CD4-positive, alpha-beta T cell treated with Interleukin-4 for 1 hour (primary cell): Measurements from ENCODE around the gene ZBTB5.
"Not testable (repeated sequence)": the region's sequence is repeated elsewhere in the genome, so short reads cannot be mapped to it uniquely, and the experiment has no call there.

Source experiments
- DNase-seq, 2 donors: peaks; one replicate each; pipeline ENCODE4 v3.0.0-alpha.2; 2020 to 2022

The ZBTB5 gene

GRCh38 chr9:37486256-37486615, 21.0 kb upstream of the ZBTB5 start:
- no peak for DNase-seq

- peak; percentile 96 to 97 for DNase-seq
Observed at GRCh38 chr9:37485389-37486255, 20.4 kb upstream of the ZBTB5 start, which contains the start of gene POLR1E. Gene POLR1E (plus strand): TSS chr9:37485948. CDS start chr9:37486048, 100 bp downstream.

GRCh38 chr9:37480759-37481158, 15.5 kb upstream of the ZBTB5 start:
- no peak for DNase-seq

- DNase-seq, result not testable (repeated sequence)
Observed at GRCh38 chr9:37477987-37478619, 12.9 kb upstream of the ZBTB5 start.

GRCh38 chr9:37477443-37477842, 12.2 kb upstream of the ZBTB5 start:
- DNase-seq, result not testable (repeated sequence)

- DNase-seq, result no peak
Observed at GRCh38 chr9:37476930-37477329, 11.7 kb upstream of the ZBTB5 start.

- DNase-seq, result no peak
Observed at GRCh38 chr9:37474438-37474837, 9.2 kb upstream of the ZBTB5 start.

GRCh38 chr9:37473982-37474381, 8.7 kb upstream of the ZBTB5 start:
- DNase-seq, result not testable (repeated sequence)

GRCh38 chr9:37471942-37472684, 6.9 kb upstream of the ZBTB5 start:
- DNase-seq, result no peak

GRCh38 chr9:37468620-37469019, 3.4 kb upstream of the ZBTB5 start:
- no peak for DNase-seq

- DNase-seq, result not testable (repeated sequence)
Observed at GRCh38 chr9:37467530-37467929, 2.3 kb upstream of the ZBTB5 start.

GRCh38 chr9:37466037-37466709, 923 bp upstream of the ZBTB5 start:
- peak; percentile 17 to 18 for DNase-seq

GRCh38 chr9:37464426-37465248, 613 bp downstream of the ZBTB5 start:
- peak; percentile 78 for DNase-seq

GRCh38 chr9:37464006-37464405, 1.2 kb downstream of the ZBTB5 start:
- no peak for DNase-seq

GRCh38 chr9:37456817-37457216, 8.4 kb downstream of the ZBTB5 start:
- DNase-seq, result peak in 1 of 2 donors; percentile 8

GRCh38 chr9:37455884-37456647, 9.2 kb downstream of the ZBTB5 start:
- DNase-seq, result no peak

GRCh38 chr9:37454238-37454637, 11.0 kb downstream of the ZBTB5 start:
- DNase-seq, result no peak

GRCh38 chr9:37453827-37454226, 11.4 kb downstream of the ZBTB5 start:
- DNase-seq, result no peak

- no peak for DNase-seq
Observed at GRCh38 chr9:37452611-37453010, 12.6 kb downstream of the ZBTB5 start.

GRCh38 chr9:37451628-37452027, 13.6 kb downstream of the ZBTB5 start:
- DNase-seq, result no peak
